SK-N-MC (cell line): ENCODE data around the gene MSL1.
"Not testable (repeated sequence)": the region's sequence is repeated elsewhere in the genome, so short reads cannot be mapped to it uniquely, and the experiment has no call there.

Experiments
- DNase-seq: peaks from one replicate; pipeline ENCODE4 v3.0.0-alpha.2; 2011; ENCODE audit warnings: low read depth, low spot score
- H3K27ac ChIP-seq: fragments of 200-600 bp; sonication (generic); 2 replicates; pipeline ENCODE4 v1.5.1; 2016; ENCODE audit warnings: mixed run types
- H3K36me3 ChIP-seq: fragments of 200-600 bp; sonication (generic); 2 replicates; pipeline ENCODE4 v1.6.1; 2017; ENCODE audit warnings: antibody characterized with exemption, low read length, mixed read lengths; ENCODE audit not compliant: insufficient read depth
- H3K4me3 ChIP-seq: fragments of 200-600 bp; sonication (generic); 2 replicates; pipeline ENCODE4 v1.5.1; 2016
- H3K9ac ChIP-seq: fragments of 200-600 bp; sonication (generic); 2 replicates; pipeline ENCODE4 v1.8.0; 2017; ENCODE audit warnings: mixed run types, mixed read lengths; ENCODE audit not compliant: insufficient read length
- H3K9me3 ChIP-seq: fragments of 200-600 bp; sonication (generic); 2 replicates; pipeline ENCODE4 v1.6.1; 2017; ENCODE audit warnings: low read depth, mild to moderate bottlenecking, antibody characterized with exemption, low read length, moderate library complexity, mixed read lengths
- EZH2 ChIP-seq: fragments of 200-600 bp; sonication (generic); IDR thresholded peaks from one replicate; pipeline ENCODE4 v1.6.1; 2017; ENCODE audit warnings: antibody characterized with exemption
- FOXP2 ChIP-seq: optimal IDR thresholded peaks from 2 replicates; pipeline ENCODE3; 2011; ENCODE audit warnings: mild to moderate bottlenecking, moderate library complexity; ENCODE audit not compliant: insufficient read depth; ENCODE audit errors: extremely low read length, control extremely low read depth
- POLR2AphosphoS5 ChIP-seq: IDR thresholded peaks from 2 replicates; pipeline ENCODE4 v1.6.1; 2012; ENCODE audit warnings: mild to moderate bottlenecking, low read depth, low read length, borderline replicate concordance

MSL1 gene

GRCh38 chr17:40130352-40131042 is 8.7 kb downstream of the MSL1 start:
- peak overlapping the region; percentile 7; the same call in 1 of the 2 replicates for H3K27ac ChIP-seq
- no peaks in the 10 kb centered on the region for H3K9me3 ChIP-seq
- no peak for TF ChIP-seq EZH2
- TF ChIP-seq FOXP2: no peak
- no peak for TF ChIP-seq POLR2AphosphoS5
- H3K4me3 ChIP-seq: no peak overlapping the region
- no peak overlapping the region for H3K9ac ChIP-seq
- DNase-seq: no peak
- peaks cover 99% of the 10 kb centered on the region for H3K36me3 ChIP-seq

GRCh38 chr17:40134184-40134583 is 12.4 kb downstream of the MSL1 start:
- TF ChIP-seq FOXP2 (no peak), POLR2AphosphoS5 (no peak; the same call in 1 of the 2 replicates), EZH2 (no peak)
- no peak overlapping the region for H3K4me3 ChIP-seq
- H3K27ac ChIP-seq: peak overlapping the region; percentile 58; the same call in 1 of the 2 replicates
- H3K9ac ChIP-seq: no peak overlapping the region
- DNase-seq: no peak
- no peaks in the 10 kb centered on the region for H3K9me3 ChIP-seq
- H3K36me3 ChIP-seq: peaks cover 87% of the 10 kb centered on the region

- no peak overlapping the region for H3K4me3 ChIP-seq
- H3K36me3 ChIP-seq: peaks cover 71% of the 10 kb centered on the region
- TF ChIP-seq EZH2: no peak
- TF ChIP-seq POLR2AphosphoS5: no peak
- no peak for TF ChIP-seq FOXP2
- H3K9me3 ChIP-seq: no peaks in the 10 kb centered on the region
- H3K9ac ChIP-seq: no peak overlapping the region
- peak overlapping the region; percentile 58 for H3K27ac ChIP-seq
- no peak for DNase-seq
Measured at GRCh38 chr17:40135817-40136216, 14.0 kb downstream of the MSL1 start.

- Histone ChIP-seq H3K9ac (peak overlapping the region; percentile 82), H3K36me3 (peaks cover 61% of the 10 kb centered on the region), H3K27ac (peak overlapping the region; percentile 93), H3K9me3 (no peaks in the 10 kb centered on the region), H3K4me3 (peak overlapping the region; percentile 85)
- no peak for DNase-seq
- TF ChIP-seq POLR2AphosphoS5 (no peak), FOXP2 (no peak), EZH2 (no peak)
Measured at GRCh38 chr17:40139566-40140058, 17.8 kb downstream of the MSL1 start.

- not testable (repeated sequence) for H3K9me3 ChIP-seq, H3K27ac ChIP-seq, H3K9ac ChIP-seq, DNase-seq, H3K4me3 ChIP-seq
- H3K36me3 ChIP-seq: peaks cover 54% of the 10 kb centered on the region
Measured at GRCh38 chr17:40143166-40143565, 21.4 kb downstream of the MSL1 start.

- no peak overlapping the region for H3K9ac ChIP-seq
- no peak for TF ChIP-seq EZH2
- TF ChIP-seq FOXP2: no peak
- no peak for TF ChIP-seq POLR2AphosphoS5
- H3K36me3 ChIP-seq: peaks cover 77% of the 10 kb centered on the region
- H3K27ac ChIP-seq: peak overlapping the region; percentile 50; the same call in 1 of the 2 replicates
- DNase-seq: no peak
- H3K9me3 ChIP-seq: no peaks in the 10 kb centered on the region
- H3K4me3 ChIP-seq: no peak overlapping the region
Measured at GRCh38 chr17:40145476-40145875, 23.7 kb downstream of the MSL1 start.

GRCh38 chr17:40148527-40148926 is 26.8 kb downstream of the MSL1 start:
- peaks cover 79% of the 10 kb centered on the region for H3K36me3 ChIP-seq
- no peaks in the 10 kb centered on the region for H3K9me3 ChIP-seq
- DNase-seq: no peak
- TF ChIP-seq FOXP2 (no peak), EZH2 (no peak), POLR2AphosphoS5 (no peak)
- no peak overlapping the region for H3K4me3 ChIP-seq
- no peak overlapping the region for H3K27ac ChIP-seq
- no peak overlapping the region for H3K9ac ChIP-seq

- H3K9me3 ChIP-seq: no peaks in the 10 kb centered on the region
- TF ChIP-seq FOXP2 (no peak), POLR2AphosphoS5 (no peak), EZH2 (no peak)
- no peak overlapping the region for H3K9ac ChIP-seq
- no peak for DNase-seq
- peaks cover 93% of the 10 kb centered on the region for H3K36me3 ChIP-seq
- no peak overlapping the region for H3K27ac ChIP-seq
- no peak overlapping the region for H3K4me3 ChIP-seq
Measured at GRCh38 chr17:40150276-40150675, 28.5 kb downstream of the MSL1 start.
